Stimulated activated CD4-positive, alpha-beta T cell treated with anti-CD3 and anti-CD28 coated beads, Interleukin-4, amount 100 ng/mL, for 48 hours (primary cell): ENCODE data around the gene RENBP.

Source experiments
- DNase-seq, 2 donors: peaks; one replicate each; pipeline ENCODE4 v3.0.0-alpha.2; 2020; ENCODE audit warnings: low read depth in 2 of 2

The RENBP gene

GRCh38 chrX:153954558-153955227 lies 10.2 kb upstream of the RENBP start:
- DNase-seq: no peak

GRCh38 chrX:153953892-153954557 lies 9.6 kb upstream of the RENBP start:
- DNase-seq: no peak

GRCh38 chrX:153953342-153953830 lies 8.9 kb upstream of the RENBP start:
- peak; percentile 63 to 74 for DNase-seq

- no peak for DNase-seq
Observed at GRCh38 chrX:153952373-153953026, 8.1 kb upstream of the RENBP start.

GRCh38 chrX:153951683-153952372 lies 7.4 kb upstream of the RENBP start:
- DNase-seq: no peak

- DNase-seq: no peak
Observed at GRCh38 chrX:153950127-153950526, 5.7 kb upstream of the RENBP start.

GRCh38 chrX:153948847-153949805 lies 4.7 kb upstream of the RENBP start:
- DNase-seq: no peak

- DNase-seq: no peak
Observed at GRCh38 chrX:153948002-153948466, 3.6 kb upstream of the RENBP start.

GRCh38 chrX:153947009-153947769 lies 2.7 kb upstream of the RENBP start:
- peak; percentile 64 to 65 for DNase-seq

GRCh38 chrX:153945956-153946943 lies 1.8 kb upstream of the RENBP start:
- no peak for DNase-seq

GRCh38 chrX:153944800-153945150 lies 332 bp upstream of the RENBP start:
- no peak for DNase-seq

GRCh38 chrX:153941336-153942252 lies 2.8 kb downstream of the RENBP start:
- DNase-seq: no peak

GRCh38 chrX:153939573-153939972 lies 4.9 kb downstream of the RENBP start:
- no peak for DNase-seq

GRCh38 chrX:153938226-153938786 lies 6.1 kb downstream of the RENBP start:
- no peak for DNase-seq

- no peak for DNase-seq
Observed at GRCh38 chrX:153937056-153937455, 7.4 kb downstream of the RENBP start.

GRCh38 chrX:153935326-153935851 lies 9.1 kb downstream of the RENBP start:
- DNase-seq: no peak

- DNase-seq: peak; percentile 38 to 57
Observed at GRCh38 chrX:153934762-153935325, 9.6 kb downstream of the RENBP start, which contains the start of gene NAA10. Gene NAA10, minus strand, starts transcription at chrX:153935037. Its CDS starts 133 bp downstream, at chrX:153934904.
